ENCODE data around the gene JAKMIP1. TPM values are rescaled to one million over a fixed set of nuclear protein-coding genes. Genes with fewer than 3 reads are reported as not detected.

The JAKMIP1 gene
- total RNA-seq, 1 experiment from 2014 or later = not detected

DNA sequence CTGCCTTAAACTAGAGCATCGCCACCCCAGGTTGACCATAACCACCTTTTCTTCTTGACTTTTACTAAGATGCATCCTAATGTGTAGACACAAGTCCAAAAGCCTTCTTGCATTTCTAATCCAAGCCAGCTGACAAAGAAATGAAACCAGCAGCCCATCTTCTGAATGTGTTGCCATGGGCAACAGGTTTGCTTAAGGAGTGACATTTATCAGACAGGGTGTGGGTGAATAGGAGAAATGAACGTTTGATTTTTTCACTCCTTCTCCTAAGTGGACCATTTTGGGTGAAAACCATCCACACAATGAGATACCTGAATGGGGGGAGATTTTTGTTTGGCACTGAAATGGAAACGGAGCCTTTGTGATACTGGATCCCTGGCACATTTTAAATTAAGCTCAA, 109.4 kb downstream of the JAKMIP1 start:
- no peaks in the 10 kb centered on the region for H3K4me1 ChIP-seq (replicated peaks; ENCODE audit: insufficient read depth)
- H4K20me1 ChIP-seq (ENCODE audit: insufficient read depth) = no peaks in the 10 kb centered on the region
- no peaks in the 10 kb centered on the region for H3K36me3 ChIP-seq (ENCODE audit: low read depth)
- H3K27ac ChIP-seq = no peak overlapping the region
- POLR2A ChIA-PET (ENCODE audit: unreplicated experiment) = no interaction called here
- H3K9me2 ChIP-seq (ENCODE audit: insufficient read depth) = no peaks in the 10 kb centered on the region
- no peaks in the 10 kb centered on the region for H3F3A ChIP-seq (ENCODE audit: insufficient read depth, low read depth)
- DNase-seq = no peak
- no peak overlapping the region for H2AFZ ChIP-seq
- CTCF ChIA-PET = interaction anchor here (0.7 kb wide), 1 partner anchor 93 kb away, joined by 3 read pairs; no protein-coding TSS in a partner anchor
- TF ChIP-seq, protein P1, sequence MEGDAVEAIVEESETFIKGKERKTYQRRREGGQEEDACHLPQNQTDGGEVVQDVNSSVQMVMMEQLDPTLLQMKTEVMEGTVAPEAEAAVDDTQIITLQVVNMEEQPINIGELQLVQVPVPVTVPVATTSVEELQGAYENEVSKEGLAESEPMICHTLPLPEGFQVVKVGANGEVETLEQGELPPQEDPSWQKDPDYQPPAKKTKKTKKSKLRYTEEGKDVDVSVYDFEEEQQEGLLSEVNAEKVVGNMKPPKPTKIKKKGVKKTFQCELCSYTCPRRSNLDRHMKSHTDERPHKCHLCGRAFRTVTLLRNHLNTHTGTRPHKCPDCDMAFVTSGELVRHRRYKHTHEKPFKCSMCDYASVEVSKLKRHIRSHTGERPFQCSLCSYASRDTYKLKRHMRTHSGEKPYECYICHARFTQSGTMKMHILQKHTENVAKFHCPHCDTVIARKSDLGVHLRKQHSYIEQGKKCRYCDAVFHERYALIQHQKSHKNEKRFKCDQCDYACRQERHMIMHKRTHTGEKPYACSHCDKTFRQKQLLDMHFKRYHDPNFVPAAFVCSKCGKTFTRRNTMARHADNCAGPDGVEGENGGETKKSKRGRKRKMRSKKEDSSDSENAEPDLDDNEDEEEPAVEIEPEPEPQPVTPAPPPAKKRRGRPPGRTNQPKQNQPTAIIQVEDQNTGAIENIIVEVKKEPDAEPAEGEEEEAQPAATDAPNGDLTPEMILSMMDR (conservative IDR thresholded peaks at IDR 0.05) = no peak
- no peak for TF ChIP-seq EZH2 (IDR thresholded peaks at IDR 0.05; ENCODE audit: low read depth)
- no peak overlapping the region for H3K4me3 ChIP-seq
- no TSS peak for BruUV-seq (replicated peaks)
- H3K9me3 ChIP-seq (ENCODE audit: insufficient read depth, low read depth) = no peaks in the 10 kb centered on the region
- no peak overlapping the region for H3K4me2 ChIP-seq
- H3K27me3 ChIP-seq (ENCODE audit: insufficient read depth, low read depth) = peaks cover 33% of the 10 kb centered on the region
- intact Hi-C loops (cut with micrococcal nuclease; ENCODE audit: unreplicated experiment) = no loop called here
- H3K79me2 ChIP-seq (ENCODE audit: low read depth) = no peaks in the 10 kb centered on the region

DNA sequence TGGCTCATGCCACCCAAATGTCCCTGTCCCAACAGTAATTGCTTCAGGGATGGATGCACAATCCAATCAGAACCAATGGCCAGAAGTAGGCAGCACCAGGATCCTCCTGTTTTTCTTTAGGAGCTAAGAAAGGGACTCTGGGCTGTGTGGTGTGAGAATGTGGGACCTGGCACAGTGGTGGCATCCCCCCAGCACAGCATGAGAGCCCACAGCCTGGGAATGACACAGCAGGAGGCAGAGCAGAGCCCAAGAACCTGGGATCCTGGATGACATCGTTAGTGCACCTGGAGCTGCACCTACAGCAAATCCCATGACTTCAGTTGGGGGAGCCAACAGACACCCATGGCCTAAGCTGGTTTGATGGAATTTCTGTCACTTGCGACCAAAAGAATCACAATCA, 111.4 kb downstream of the JAKMIP1 start:
- no peak for DNase-seq
- no peaks in the 10 kb centered on the region for H3F3A ChIP-seq (ENCODE audit: insufficient read depth, low read depth)
- H3K4me3 ChIP-seq = no peak overlapping the region
- no peak overlapping the region for H3K4me2 ChIP-seq
- no peak overlapping the region for H2AFZ ChIP-seq
- no peaks in the 10 kb centered on the region for H3K4me1 ChIP-seq (replicated peaks; ENCODE audit: insufficient read depth)
- TF ChIP-seq, protein P1 (conservative IDR thresholded peaks at IDR 0.05) = no peak
- no peak for TF ChIP-seq EZH2 (IDR thresholded peaks at IDR 0.05; ENCODE audit: low read depth)
- ChIA-PET CTCF (interaction anchor here (1.4 kb wide), 1 partner anchor 90 kb away, joined by 5 read pairs; no protein-coding TSS in a partner anchor), POLR2A (ENCODE audit: unreplicated experiment) (no interaction called here)
- no peak overlapping the region for H3K27ac ChIP-seq
- H3K79me2 ChIP-seq (ENCODE audit: low read depth) = no peaks in the 10 kb centered on the region
- no peaks in the 10 kb centered on the region for H4K20me1 ChIP-seq (ENCODE audit: insufficient read depth)
- H3K27me3 ChIP-seq (ENCODE audit: insufficient read depth, low read depth) = peaks cover 51% of the 10 kb centered on the region
- no peaks in the 10 kb centered on the region for H3K36me3 ChIP-seq (ENCODE audit: low read depth)
- intact Hi-C loops (cut with micrococcal nuclease; ENCODE audit: unreplicated experiment) = no loop called here
- H3K9me2 ChIP-seq (ENCODE audit: insufficient read depth) = no peaks in the 10 kb centered on the region
- BruUV-seq (replicated peaks) = no TSS peak
- no peaks in the 10 kb centered on the region for H3K9me3 ChIP-seq (ENCODE audit: insufficient read depth, low read depth)

DNA sequence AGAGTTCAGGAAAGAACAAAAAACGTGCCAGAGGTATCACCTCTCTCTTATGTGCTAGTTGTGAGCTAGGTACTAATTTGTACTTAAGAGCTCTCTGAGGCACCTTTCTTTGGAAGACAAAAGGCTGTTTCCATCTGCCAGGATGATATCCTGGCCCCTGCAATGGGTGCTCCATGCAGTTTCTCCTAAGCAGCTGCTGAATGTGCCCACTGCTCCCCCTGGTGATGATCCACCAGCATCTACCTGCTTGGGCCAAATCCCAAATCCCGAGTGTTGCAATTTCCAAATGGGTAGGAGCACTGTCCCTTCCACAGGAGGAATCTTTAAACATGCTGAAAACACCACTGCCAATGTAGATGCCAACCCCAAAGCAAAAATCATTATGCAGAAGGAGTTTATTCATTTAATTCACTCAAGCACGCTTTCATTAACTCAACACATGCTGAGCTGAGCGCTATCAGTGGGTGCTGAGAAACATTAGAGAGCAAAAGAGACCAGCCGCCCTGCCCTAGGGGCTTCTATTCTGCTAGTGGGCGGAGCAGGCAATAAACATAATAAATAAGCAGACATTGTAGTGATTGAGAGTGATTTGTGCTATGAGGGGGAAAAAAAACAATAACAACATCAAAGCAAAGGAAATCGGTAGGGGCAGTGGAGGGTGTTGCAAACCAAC, 112.5 kb downstream of the JAKMIP1 start:
- H3K4me2 ChIP-seq = no peak overlapping the region
- H3K36me3 ChIP-seq (ENCODE audit: low read depth) = no peaks in the 10 kb centered on the region
- POLR2A ChIA-PET (ENCODE audit: unreplicated experiment) = no interaction called here
- no peaks in the 10 kb centered on the region for H4K20me1 ChIP-seq (ENCODE audit: insufficient read depth)
- H3K4me1 ChIP-seq (replicated peaks; ENCODE audit: insufficient read depth) = no peaks in the 10 kb centered on the region
- TF ChIP-seq, protein P1 (conservative IDR thresholded peaks at IDR 0.05) = 0 out of 2 replicates have a peak, but pooled peaks have one; percentile 32
- no peak for TF ChIP-seq EZH2 (IDR thresholded peaks at IDR 0.05; ENCODE audit: low read depth)
- no peak overlapping the region for H2AFZ ChIP-seq
- H3K27ac ChIP-seq = no peak overlapping the region
- H3K4me3 ChIP-seq = no peak overlapping the region
- H3K27me3 ChIP-seq (ENCODE audit: insufficient read depth, low read depth) = peaks cover 48% of the 10 kb centered on the region
- CTCF ChIA-PET = interaction anchor here (0.5 to 0.7 kb wide), 2 partner anchors 12 to 35 kb away, joined by 3 to 21 read pairs; no protein-coding TSS in a partner anchor
- no peaks in the 10 kb centered on the region for H3K9me3 ChIP-seq (ENCODE audit: insufficient read depth, low read depth)
- H3F3A ChIP-seq (ENCODE audit: insufficient read depth, low read depth) = no peaks in the 10 kb centered on the region
- no peaks in the 10 kb centered on the region for H3K9me2 ChIP-seq (ENCODE audit: insufficient read depth)
- H3K79me2 ChIP-seq (ENCODE audit: low read depth) = no peaks in the 10 kb centered on the region
- intact Hi-C loops (cut with micrococcal nuclease; ENCODE audit: unreplicated experiment) = loop anchor here (1.0 kb wide), 2 partner anchors 56 to 90 kb away; no protein-coding TSS in a partner anchor
- peak in 1 of 2 experiments; percentile 29 for DNase-seq
- BruUV-seq (replicated peaks) = no TSS peak

Data from PC-9 (cell line).